Colonic mucosa (tissue), 4 donors: ENCODE data around the gene TTN. TPM values are rescaled to one million over a fixed set of nuclear protein-coding genes. Genes with fewer than 3 reads are reported as not detected.

Experiments
- DNase-seq: peaks from one replicate; pipeline ENCODE4 v3.0.0-alpha.2; 2020
- H3K27ac ChIP-seq: fragments of 200-600 bp; one replicate; pipeline ENCODE4 v1.8.0; 2021
- H3K27me3 ChIP-seq: fragments of 200-600 bp; one replicate; pipeline ENCODE4 v1.8.0; 2021
- H3K36me3 ChIP-seq: fragments of 200-600 bp; one replicate; pipeline ENCODE4 v1.8.0; 2021
- H3K4me1 ChIP-seq: fragments of 200-600 bp; one replicate; pipeline ENCODE4 v1.8.0; 2021; ENCODE audit warnings: mild to moderate bottlenecking
- H3K4me3 ChIP-seq: fragments of 200-600 bp; one replicate; pipeline ENCODE4 v1.8.0; 2021
- H3K9ac ChIP-seq, 2 donors: one replicate each; pipeline ENCODE4 v1.7.0; 2013; ENCODE audit warnings: control low read depth in 2 of 2, low read depth in 2 of 2, low read length in 2 of 2
- H3K9me3 ChIP-seq: fragments of 200-600 bp; one replicate; pipeline ENCODE4 v1.8.0; 2021
- CTCF ChIP-seq: fragments of 200-600 bp; IDR thresholded peaks from one replicate; pipeline ENCODE4 v1.8.0; 2022; ENCODE audit warnings: antibody characterized with exemption, mild to moderate bottlenecking
- intact Hi-C: fragments of 100-400 bp; cut with DNase I; formaldehyde crosslinking; loops from one replicate; pipeline ENCODE4 v1.14.1; 2022
- total RNA-seq, 2 donors: library from RNA; stranded (reverse); fragmentation: NEBNext Ultra II Directional in 1 of 2; extraction: Animal tissue kit (Norgen Biotek cat#: 25700) in 1 of 2; gene quantifications; one replicate each; pipeline ENCODE4 v1.2.1, GENCODE V29; 2021
- donor health status: healthy.
- donor health status: DM: no; HTN: no; CAD: no.
- donor health status: DM: no; HTN: no; CAD: no.

Gene TTN
- total RNA-seq, 2 donors from 2014 or later, result 0.99 to 1.8 TPM

GRCh38 chr2:178830451-178830850 lies 23.2 kb upstream of the TTN start:
- TF ChIP-seq CTCF, result no peak

GRCh38 chr2:178829981-178830380 lies 22.8 kb upstream of the TTN start:
- DNase-seq, result no peak
- intact Hi-C loops, result no loop called here
- no peak for TF ChIP-seq CTCF
- Histone ChIP-seq H3K4me3 (no peak overlapping the region), H3K27ac (no peak overlapping the region), H3K9me3 (no peaks in the 10 kb centered on the region), H3K27me3 (no peaks in the 10 kb centered on the region), H3K4me1 (no peaks in the 10 kb centered on the region), H3K9ac (no peak overlapping the region), H3K36me3 (no peaks in the 10 kb centered on the region)

More at GRCh38 chr2:178830451-178830850, 23.2 kb upstream of the TTN start:
- no peak for DNase-seq
- no peak overlapping the region for H3K4me3 ChIP-seq
- no peaks in the 10 kb centered on the region for H3K9me3 ChIP-seq
- H3K9ac ChIP-seq, result no peak overlapping the region
- H3K27me3 ChIP-seq, result no peaks in the 10 kb centered on the region
- no peaks in the 10 kb centered on the region for H3K36me3 ChIP-seq
- H3K27ac ChIP-seq, result no peak overlapping the region
- intact Hi-C loops, result no loop called here
- H3K4me1 ChIP-seq, result no peaks in the 10 kb centered on the region

DNA sequence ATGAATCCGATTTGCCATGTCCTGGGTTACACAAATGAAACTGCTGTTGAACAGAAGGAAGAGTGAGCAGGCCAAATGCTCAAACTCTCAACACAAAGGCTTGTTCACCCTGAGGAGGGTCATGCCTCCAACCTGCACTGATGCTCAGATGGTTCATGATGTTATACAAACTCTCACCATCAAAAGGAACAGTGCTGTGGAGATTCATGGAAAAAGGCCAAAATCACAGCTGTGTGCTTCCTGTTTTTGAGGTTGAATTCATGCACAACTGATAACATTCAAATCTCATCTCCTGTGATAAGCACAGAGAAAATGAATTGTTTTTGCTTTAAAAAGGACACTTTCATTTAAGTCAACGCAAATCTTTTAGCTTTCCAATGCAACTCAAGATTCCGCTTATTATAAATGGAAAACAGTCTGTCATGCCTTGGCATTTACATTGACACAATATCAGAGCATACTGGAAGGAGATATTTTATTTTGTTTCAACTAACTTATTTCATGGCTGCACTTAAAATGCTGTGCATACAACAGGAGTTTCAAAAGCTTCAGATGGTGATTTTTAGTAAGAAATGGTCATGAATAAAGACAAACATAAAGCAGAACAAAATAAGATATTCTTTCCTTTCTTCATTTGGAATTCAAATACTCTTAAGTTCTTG lies 22.2 kb upstream of the TTN start:
- Histone ChIP-seq H3K27ac (no peak overlapping the region), H3K9ac (no peak overlapping the region), H3K36me3 (no peaks in the 10 kb centered on the region), H3K27me3 (no peaks in the 10 kb centered on the region), H3K9me3 (no peaks in the 10 kb centered on the region), H3K4me1 (no peaks in the 10 kb centered on the region), H3K4me3 (no peak overlapping the region)
- TF ChIP-seq CTCF, result no peak
- intact Hi-C loops, result no loop called here
- DNase-seq, result no peak

DNA sequence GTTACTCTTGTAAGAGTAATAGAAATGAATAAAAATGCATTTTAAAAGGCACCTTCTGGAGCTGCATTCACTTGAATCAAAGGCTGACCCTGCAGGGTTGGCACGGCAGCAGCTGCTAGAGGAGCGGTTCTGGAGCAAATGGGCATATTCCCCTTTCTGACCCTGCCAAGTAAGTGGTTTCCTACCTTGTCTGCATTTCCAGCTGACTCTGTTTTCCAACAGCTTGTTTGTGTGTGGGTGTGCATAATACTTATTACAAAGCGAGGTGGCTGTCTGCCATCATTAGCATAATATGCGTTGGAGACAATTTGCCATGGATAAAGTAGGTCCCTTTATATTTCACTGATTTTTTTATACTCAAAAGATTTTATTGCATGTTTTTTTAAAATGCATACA lies 21.3 kb upstream of the TTN start:
- H3K36me3 ChIP-seq, result no peaks in the 10 kb centered on the region
- H3K4me1 ChIP-seq, result no peaks in the 10 kb centered on the region
- no peak for DNase-seq
- H3K27ac ChIP-seq, result no peak overlapping the region
- H3K27me3 ChIP-seq, result no peaks in the 10 kb centered on the region
- H3K9me3 ChIP-seq, result no peaks in the 10 kb centered on the region
- intact Hi-C loops, result no loop called here
- no peak overlapping the region for H3K9ac ChIP-seq
- no peak overlapping the region for H3K4me3 ChIP-seq
- no peak for TF ChIP-seq CTCF

DNA sequence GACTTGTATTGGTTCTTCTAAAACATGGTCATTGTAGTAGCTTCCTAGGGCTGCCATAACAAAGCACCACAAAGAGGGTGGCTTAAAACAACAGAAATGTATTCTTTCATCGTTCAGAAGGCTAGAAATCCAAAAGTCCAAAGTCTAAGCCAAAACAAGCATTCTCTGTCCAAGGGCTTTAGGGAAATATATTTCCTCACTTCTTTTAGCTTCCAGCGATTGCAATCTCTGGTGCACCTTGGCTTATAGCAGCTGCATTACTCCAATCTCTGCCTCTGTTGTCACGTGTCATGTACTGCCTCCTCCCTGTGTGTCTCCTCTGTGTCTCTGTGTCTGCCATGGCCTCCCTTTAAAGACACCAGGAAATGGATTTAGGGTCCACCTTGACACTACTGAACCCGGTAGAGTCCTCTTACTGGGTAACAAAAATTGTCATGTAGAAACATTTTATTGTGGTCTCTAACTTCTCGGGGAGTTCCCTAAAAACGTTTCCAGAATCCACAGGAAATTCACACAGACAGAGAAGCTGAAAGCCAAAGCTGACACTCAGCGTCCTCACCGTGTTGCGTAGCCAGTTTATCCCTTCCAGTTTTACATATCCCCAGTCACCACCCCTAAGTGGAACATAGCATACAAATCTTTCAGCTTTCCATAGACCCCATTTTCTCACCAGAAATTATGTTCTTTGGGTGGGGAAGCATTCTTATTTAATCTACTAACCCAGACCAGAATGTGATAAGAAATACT lies 20.7 kb upstream of the TTN start:
- no peaks in the 10 kb centered on the region for H3K27me3 ChIP-seq
- H3K9me3 ChIP-seq, result no peaks in the 10 kb centered on the region
- no peak for DNase-seq
- H3K9ac ChIP-seq, result no peak overlapping the region
- no peak overlapping the region for H3K4me3 ChIP-seq
- no peaks in the 10 kb centered on the region for H3K4me1 ChIP-seq
- no peak overlapping the region for H3K27ac ChIP-seq
- intact Hi-C loops, result no loop called here
- no peaks in the 10 kb centered on the region for H3K36me3 ChIP-seq
- no peak for TF ChIP-seq CTCF
